Stimulated activated naive CD4-positive, alpha-beta T cell (primary cell): ENCODE results near the gene EXOC1.
"Not testable (repeated sequence)": the region's sequence is repeated elsewhere in the genome, so short reads cannot be mapped to it uniquely, and the experiment has no call there.

Source experiments
- DNase-seq, 6 experiments: peaks; one replicate each; lab custom pipeline; 2025; lab: John Stamatoyannopoulos, UW

The EXOC1 gene

DNA sequence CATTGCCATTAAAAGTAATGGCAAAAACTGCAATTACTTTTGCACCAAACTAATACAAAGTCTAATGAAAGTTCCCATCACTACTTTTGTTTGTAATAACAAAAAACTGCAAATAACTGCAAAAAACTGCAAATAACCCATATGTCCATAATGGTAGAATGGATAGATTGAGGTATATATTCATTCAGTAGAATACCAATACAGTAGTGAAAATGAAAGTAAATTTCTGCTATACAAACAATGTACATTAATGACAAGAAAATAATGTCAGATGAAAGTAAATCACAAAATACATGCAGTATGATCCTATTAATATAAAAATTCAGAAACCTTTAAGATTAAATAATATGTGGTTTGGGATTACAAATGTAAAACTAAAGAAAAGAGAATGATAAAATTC, 54.0 kb downstream of the EXOC1 start:
- DNase-seq = no peak

DNA sequence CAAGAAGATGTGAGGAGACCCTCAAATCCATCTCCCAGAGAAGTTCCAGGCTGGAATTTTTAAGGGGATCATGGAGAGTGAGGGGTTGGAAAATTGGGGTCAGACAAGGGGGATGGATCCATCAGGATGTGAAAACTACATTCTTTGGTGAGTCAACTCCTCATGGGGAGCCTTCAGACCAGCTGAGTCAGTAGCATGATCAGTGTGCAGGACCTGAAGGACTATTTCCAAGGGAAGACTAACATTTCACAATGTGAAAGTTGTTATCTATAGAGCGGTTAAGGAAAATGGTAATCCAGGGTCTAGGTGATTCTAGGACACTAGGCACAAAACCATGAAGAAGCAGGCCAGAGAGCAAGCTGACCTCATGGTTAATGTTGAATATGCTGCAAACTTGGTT, 56.7 kb downstream of the EXOC1 start:
- no peak for DNase-seq

DNA sequence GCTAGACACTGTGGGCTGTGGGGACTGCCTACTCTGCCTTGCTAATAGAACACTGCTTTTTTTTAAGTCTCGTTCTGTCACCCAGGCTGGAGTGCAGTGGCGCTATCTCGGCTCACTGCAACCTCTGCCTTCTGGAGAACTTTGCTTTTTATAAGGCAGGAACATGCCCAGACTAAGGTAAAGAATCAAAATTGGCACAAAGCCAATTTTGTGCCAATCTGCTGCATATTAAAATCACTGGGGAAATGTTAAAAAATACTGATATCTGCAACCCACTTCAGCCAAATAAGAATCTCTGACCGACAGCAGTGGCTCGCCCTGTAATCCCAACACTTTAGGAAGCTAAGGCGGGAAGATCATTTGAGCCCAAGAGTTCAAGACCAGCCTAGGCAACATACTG, 58.8 kb downstream of the EXOC1 start:
- no peak for DNase-seq

DNA sequence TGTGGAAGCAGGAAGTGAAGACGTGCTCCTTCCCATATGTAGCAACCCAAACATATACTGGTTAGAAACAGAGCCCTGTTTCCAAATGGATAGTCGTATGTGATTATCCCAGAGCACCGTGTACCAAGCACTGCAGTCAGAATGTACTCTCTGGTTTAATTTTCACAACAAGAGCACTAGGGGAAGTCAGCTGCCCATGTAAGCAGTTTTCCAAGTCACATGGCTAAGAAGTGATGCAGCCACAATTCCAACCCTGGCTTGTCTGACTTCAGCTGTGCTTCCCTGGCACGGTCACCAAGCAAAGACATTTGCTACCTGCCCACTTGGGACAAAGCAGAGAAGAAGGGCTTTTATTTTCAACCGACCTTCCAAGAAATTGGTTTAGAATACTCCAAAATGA, 67.1 kb downstream of the EXOC1 start:
- no peak for DNase-seq

DNA sequence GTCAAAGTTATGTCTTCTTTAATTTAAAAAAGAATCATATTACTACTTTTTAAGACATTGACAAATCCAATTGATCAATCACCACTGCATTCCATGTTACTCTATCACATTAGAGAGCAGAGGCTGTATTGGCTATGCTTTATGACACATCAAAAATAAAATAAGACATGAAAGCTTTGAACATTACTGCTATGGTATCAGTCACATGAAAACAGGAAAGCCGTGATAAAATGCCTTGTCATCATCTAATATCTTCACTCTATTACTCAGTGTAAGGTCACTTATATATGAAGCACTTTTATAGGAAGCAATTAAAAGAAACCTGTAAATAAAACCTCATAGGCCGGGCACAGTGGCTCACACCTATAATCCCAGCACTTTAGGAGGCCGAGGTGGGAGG, 67.6 kb downstream of the EXOC1 start:
- DNase-seq = no peak

DNA sequence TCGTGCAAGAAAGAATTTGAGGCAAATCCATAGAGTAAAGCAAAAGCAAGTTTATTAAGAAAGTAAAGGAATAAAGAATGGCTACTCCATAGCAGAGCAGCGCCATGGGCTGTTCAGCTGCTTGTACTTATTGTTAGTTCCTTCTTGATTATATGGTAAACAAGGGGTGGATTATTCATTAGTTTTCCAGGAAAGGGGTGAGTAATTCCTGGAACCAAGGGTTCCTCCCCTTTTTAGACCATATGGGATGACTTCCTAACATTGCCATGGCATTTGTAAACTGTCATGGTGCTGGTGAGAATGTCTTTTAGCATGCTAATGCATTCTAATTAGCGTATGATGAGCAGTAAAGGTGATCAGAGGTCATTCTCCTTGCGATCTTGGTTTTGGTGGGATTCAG, 71.8 kb downstream of the EXOC1 start:
- no peak for DNase-seq

DNA sequence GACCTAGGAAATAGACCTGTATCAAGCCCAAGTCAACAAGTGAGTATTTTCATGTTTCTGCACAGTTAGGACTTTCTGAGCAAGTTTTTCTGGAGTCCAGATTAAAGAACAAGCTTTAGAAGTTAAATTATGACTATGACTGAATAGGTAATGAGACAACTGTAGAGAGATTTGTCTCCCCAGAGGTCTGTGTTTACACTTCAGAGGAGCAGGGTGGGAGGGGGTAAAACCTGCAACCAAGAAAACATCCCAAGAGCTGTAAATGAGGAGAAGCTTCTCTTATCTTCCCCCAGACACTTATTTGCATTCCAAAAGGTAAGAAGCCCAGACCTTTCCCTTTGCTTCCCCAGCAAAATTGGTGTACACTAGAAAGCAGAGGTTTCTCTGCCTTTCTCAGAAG, 73.2 kb downstream of the EXOC1 start:
- no peak for DNase-seq

DNA sequence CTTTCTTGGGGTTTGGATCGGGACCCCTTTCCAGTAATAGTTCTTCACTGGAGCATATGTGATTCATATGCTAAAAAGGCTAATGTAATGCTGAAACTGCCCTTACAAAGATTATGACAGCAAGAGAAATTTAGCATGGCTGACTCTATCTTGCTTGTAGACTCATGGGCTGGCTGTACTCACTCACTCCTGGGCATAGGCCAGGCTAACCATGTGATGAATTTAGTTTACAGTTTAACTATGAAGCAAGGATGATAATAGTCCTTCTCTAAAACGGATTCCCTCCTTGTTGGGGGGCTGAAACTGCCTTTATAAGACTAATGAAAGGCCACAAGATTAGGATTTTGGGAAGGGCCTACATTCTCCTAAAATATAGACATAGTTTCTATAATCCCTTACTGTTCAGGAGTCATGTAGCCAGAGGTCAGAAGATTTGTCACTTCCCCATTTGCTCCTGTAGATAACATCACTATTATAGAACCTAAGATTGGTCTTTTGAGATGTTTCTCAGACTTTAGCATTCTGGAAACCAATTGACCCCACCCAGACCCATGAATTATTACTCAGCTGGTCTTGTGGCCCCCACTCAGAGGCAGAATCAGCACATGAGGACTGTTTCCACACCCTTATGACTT, 74.5 kb downstream of the EXOC1 start:
- DNase-seq = no peak

DNA sequence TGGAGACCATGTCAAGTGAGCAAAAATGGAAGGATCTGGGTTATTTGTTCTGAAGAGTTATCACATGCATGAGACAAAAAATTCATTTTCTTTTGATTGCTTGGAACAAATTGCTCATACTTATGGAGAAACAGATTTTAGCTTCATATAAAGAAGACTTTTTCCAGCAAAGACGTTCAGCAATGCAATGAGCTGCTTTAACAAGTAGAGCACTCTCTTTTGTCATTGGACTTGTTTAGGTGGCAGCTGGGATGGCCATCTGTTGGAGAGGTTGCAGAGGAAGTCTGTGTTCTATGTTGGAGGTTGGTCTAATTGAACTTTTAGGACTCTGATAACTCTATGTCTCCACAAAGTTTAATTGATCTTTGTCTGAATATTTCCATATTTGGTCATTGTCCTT, 75.4 kb downstream of the EXOC1 start:
- DNase-seq = no peak

DNA sequence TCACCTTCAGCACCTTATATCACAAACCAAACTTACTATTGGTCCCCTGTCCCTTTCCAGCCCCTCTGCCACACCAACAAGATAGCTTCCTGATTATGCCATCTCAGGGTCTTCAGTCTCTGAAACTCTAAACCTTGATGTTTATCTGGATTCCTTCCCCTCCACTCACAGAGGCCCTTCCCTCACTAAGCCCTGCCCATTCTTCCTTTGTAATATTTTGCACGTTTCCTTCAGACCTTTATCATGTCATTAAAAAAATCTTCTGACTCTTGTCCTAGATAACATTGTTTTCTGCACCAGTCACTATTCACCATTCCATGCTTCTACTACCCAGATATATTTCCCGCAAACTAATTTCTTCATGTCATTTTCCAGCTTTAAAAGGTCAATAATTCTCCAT, 77.6 kb downstream of the EXOC1 start:
- no peak for DNase-seq

DNA sequence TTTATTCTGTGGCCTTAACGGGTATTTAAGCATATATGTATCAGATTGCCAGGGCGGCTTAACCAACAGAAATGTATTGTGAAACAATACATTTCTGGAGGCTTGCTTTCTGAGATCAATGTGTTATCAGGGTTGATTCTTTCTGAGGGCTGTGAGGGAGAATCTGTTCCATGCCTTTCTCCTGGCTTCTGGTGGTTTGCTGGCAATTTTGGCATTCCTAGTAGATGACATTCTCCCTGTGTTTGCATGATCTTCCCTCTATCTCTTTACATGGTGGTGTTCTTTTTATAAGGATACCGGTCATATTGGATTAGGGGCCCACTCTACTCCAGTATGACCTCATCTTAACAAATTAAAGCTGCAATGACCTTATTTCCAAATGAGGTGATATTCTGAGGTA, 78.4 kb downstream of the EXOC1 start:
- no peak for DNase-seq

DNA sequence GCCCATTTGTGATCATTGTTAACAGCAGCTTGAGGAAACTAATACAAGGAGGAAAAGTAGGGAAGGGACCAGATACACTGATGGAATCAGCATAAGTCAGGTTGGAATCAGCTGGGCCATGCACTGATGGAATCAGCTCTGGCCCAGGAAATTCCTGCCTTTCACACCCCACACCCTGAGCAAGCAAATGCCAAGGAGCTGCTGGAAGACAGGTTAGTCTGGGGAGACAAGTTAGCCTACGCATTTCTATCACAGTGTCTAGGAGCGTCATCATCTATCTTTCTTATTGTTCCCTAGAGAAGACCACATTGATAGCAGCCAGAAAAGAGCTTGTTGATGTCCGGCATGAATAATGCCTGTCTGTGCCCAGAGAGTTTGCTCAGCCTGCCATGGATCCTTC, 79.1 kb downstream of the EXOC1 start:
- no peak for DNase-seq

DNA sequence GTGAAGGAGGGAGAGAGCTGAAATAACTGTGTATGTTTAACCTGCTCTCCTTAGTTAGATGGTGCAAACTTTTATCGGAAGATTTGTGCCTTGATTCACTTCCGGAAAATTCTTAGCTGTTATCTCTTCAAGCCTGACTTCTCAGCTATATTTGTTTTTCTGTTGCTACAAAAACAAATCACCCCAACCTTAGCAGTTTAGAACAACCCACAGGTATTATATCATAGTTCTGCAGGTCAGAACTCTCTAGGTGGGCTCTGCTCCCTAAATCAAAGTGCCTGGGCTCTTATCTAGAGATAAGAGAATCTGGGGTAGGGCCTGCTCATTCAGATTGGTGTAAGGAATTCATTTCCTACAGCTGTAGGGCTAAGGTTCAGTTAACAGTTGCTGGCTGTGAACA, 80.2 kb downstream of the EXOC1 start:
- DNase-seq = no peak

DNA sequence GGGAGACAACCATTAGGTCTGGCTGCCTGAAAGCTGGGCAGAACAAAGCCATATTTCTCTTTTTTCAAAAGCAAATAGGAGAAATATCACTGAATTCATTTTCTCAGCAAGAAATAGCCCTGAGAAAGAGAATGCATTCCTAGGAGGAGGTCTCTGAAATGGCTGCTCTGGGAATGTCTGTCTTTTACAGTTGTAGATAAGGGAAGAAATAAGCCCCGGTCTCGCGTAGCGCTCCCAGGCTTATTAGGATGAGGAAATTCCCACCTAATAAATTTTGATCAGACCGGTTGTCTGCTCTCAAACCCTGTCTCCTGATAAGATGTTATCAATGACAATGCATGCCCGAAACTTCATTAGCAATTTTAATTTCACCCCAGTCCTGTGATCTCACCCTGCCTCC, 82.5 kb downstream of the EXOC1 start:
- not testable (repeated sequence) for DNase-seq

DNA sequence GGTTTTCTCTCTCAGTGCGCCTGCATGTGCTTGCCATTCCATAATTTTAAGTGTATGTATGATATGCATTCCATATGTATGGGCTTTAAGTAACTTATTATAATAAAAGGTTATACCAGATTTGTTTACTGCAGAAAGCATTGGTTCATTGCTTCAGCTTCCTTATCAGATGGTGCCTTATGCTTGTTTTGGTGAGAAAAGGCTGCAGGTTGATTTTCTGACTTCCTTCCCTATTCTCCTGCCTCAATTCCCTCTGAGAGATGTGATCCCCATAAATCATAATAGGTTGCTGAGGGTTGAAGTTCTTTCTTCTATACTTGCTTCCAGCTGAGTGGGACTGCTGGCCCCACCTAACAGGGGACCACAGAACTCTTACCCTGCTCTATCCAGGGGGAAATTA, 85.0 kb downstream of the EXOC1 start:
- no peak for DNase-seq

DNA sequence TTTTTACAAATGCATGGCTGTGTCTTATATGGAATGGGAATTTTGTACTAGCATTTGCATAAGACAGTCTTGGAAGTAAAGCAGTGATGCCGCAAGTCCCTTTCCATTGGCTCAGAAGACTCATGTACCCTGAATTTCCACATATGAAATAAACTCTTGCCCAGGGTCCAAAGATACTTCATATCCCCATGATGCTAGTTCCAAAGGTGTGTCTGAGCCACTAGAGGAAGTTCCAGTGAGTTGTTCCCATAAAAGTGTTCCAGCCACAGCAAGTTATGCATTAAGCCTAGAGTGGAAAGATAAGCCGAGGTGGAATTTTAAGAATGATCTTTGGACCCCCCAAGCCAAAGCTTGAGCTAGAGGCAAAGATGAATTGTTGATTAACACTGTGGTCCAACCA, 86.0 kb downstream of the EXOC1 start:
- DNase-seq = no peak

DNA sequence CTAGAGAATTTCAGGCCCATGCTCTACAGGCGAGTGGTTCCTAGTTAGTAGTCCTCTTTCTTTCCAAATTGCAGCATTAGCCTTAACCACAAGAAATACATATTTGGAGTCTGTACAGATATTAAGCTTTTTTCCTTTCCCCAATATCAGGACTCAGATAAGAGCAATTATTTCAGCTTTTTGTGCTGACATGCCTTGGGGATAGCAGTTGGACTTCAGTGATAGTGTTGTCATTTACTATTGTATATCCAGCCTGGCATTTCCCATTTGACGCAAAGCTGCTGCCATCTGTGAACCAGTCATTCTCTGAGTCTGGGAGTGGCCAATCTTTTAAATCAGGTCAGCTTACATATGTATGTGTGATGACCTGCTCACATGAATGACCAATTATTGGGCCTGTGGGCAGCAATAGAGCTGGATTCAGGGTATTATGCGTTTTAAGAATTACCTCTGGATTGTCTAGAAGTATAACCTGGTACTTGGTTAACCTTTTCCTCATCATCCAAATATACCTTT, 88.5 kb downstream of the EXOC1 start:
- no peak for DNase-seq

DNA sequence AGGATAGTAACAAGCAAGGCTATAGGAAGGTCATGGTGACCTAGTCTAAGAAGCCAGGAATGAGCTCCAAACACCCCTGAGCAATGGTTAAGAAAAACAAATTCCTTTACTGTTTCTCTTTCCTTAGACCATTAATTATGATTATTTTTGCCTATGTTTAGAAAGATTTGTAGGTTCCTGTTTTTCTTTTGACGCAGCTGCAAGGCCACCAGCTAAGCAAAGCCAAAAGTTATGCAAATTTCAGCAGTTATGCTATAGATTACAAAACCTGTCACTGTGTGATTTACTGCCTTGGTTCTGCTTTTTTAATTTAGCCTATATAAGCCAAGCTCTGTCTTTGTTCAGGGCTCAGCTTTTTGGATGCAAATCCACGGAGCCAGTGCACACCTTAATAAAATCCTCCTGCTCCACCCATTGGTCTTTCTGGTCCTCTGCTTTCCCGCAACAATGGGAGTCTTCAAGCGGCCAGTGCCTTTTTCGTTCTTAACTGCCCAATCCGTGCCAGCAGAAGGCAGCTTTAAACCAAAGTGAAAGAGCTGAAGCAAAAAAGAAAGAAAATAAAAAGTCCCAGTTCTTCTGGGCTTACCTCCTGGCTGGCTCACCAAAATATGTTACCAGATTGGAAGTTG, 93.9 kb downstream of the EXOC1 start:
- peak in 2 of 6 experiments; percentile 2 to 27 for DNase-seq

DNA sequence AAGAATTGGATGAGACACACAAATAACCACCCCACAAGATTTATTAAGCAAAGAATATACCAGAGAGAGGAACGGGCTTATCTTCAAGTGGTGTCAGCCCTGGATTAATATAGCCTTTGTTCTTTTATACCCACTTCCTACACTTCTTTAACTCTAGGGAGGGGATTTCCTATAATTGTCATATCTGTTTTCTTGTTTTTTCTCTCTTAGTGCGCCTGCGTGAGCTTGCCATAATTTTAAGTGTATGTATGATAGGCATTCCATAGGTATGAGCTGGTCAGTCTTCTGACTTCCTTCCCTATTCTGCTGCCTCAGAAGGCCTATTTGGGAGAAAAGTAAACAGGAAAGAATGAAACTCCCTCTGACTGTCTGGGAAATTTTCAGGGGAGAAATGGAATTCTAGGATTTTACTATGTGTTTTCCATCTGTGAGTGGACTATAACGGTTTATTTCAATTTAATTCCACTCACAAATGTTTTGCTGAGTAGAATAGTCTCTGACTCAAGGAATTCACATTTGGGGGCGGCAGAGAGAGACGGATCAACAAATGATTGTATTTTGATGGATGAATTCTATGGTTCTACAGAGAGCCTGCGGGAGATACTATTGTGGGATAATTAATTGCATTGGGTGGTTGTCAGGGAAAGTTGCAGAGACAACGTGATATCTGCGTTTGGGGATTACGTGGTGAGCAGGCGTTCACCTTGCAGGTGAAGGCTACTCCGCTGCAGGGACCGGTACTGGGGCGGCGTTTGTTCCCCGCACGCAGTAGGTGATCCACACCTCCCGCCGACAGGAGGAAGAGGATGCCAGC, 94.7 kb downstream of the EXOC1 start:
- peak; percentile 2 to 75 (median 61) for DNase-seq

DNA sequence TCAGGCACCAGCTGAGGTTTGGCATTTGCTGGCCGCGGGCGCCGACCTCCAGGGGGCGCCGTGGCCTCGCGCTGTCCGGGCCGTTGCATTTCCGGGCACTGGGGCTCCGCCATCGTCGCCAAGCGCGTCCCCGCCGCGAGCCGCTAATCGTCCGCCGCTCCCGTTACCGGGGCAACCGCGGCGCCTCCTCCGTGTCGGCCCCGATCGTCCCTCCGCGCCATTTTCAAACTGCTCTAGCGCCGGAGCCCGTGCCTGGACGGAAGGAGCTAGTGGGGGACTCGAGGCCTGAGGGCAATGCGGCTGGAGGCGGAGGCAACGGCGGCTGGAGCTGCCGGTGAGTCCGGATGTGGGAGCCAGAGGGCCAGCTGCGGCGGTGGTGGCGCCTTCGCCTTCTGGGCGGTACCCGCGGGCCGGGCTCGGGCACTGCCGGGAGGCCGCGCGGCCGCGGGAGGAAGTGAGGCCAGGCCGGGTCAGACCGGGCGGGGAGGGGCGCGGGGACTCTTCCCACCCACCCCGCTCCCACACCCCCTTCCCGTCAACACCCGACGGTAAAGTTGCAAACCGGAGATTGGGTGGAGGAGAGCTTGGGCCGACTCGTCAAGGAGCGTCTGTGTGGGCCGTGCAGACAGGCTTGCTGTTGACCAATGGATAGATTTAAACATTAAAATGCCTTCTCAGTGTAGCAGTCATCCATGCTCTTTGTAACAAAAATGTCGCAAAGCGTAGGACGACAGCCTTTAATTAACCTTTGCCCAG, 95.5 kb downstream of the EXOC1 start, which contains the start of gene CEP135:
TSS of gene CEP135 (plus strand) at position 220 of the 756 bp plus-strand sequence. CDS start 3,186 bp downstream, outside the sequence.
- DNase-seq = peak; percentile 73 to 90 (median 84)

DNA sequence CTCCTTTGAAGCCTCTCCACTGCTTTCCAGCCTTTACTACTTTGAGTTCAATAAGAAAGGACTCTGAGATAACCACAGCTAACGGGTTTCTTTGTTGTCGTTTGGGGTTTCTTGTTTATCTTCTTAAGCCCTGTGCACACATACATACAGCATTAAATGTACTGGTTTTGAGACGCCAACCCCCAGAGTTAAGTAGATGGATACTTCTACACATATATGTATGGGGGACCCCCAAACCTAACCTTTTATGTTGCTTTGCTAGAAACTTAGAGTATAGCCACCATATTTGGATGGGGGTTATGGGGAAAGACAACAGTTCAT, 96.0 kb downstream of the EXOC1 start:
- no peak for DNase-seq

DNA sequence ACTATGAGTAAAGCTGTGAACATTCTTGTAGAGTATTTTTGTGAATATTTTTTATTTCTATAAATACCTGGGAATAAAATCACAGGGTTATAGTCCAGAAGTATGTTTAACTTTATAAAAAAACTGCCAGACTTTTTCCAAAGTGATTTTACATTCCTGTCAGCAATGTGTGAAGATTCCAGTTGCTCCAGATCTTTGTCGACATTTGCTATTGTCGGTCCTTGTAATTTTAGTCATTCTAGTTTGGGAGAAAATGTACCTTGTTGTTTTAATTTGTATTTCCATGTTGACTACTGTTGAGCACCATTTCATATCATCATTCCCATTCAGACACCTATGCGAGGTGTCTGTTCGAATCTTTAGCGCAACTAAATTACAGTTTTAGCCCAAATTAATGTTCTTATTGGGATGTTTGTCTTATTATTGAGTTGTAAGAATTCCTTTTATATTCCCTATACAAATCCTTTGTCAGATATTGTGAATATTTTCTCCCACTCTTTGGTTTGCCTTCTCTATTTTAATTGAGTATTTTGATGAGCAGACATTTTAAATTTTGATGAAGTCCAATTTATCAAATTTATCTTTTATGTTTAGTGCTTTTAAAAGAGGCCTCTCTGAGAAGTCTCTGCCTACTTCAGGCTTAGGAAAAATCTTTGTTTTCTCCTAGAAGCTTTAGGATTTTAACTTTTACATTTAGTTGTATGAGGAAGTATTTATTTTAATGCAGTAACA, 97.9 kb downstream of the EXOC1 start:
- no peak for DNase-seq
